ENCODE results near the gene SMIM15.

- TF ChIP-seq CTCF (IDR thresholded peaks at IDR 0.05 in 4 of 5, conservative IDR thresholded peaks at IDR 0.05 in 1 of 5) (no peak), POLR2A (IDR thresholded peaks at IDR 0.05) (no peak)
Measured at GRCh38 chr5:61182449-61182848, 20.2 kb upstream of the SMIM15 start.
